Smooth muscle cell (in vitro differentiated cells): ENCODE results near the gene P4HA1. TPM values are rescaled to one million over a fixed set of nuclear protein-coding genes. Genes with fewer than 3 reads are reported as not detected.
A peak's percentile ranks its signal among the peaks of the same experiment; 100 is the strongest.

Experiments used
- DNase-seq: peaks from one replicate; lab custom pipeline; 2025; ENCODE audit not compliant: unreplicated experiment; lab: John Stamatoyannopoulos, UW
- H2AFZ ChIP-seq: fragments of 200-600 bp; sonication (generic); 2 replicates; pipeline ENCODE4 v1.6.0; 2016; ENCODE audit warnings: antibody characterized with exemption, low read depth, mild to moderate bottlenecking
- H3F3A ChIP-seq: fragments of 200-600 bp; sonication (generic); 2 replicates; pipeline ENCODE4 v1.6.0; 2017; ENCODE audit warnings: antibody characterized with exemption, low read depth
- H3K27ac ChIP-seq: fragments of 200-600 bp; sonication (generic); 2 replicates; pipeline ENCODE4 v1.5.1; 2016; ENCODE audit warnings: low read depth, mild to moderate bottlenecking
- H3K27me3 ChIP-seq: fragments of 200-600 bp; sonication (generic); 2 replicates; pipeline ENCODE4 v1.6.1; 2016; ENCODE audit warnings: low read depth, mild to moderate bottlenecking
- H3K36me3 ChIP-seq: fragments of 200-600 bp; sonication (generic); 2 replicates; pipeline ENCODE4 v1.5.1; 2016; ENCODE audit warnings: low read depth
- H3K4me1 ChIP-seq: fragments of 200-600 bp; sonication (generic); 2 replicates; pipeline ENCODE4 v1.5.1; 2016; ENCODE audit warnings: low read depth
- H3K4me2 ChIP-seq: fragments of 200-600 bp; sonication (generic); 2 replicates; pipeline ENCODE4 v1.6.0; 2016; ENCODE audit warnings: mild to moderate bottlenecking
- H3K4me3 ChIP-seq: fragments of 200-600 bp; sonication (generic); 2 replicates; pipeline ENCODE4 v1.5.1; 2016; ENCODE audit warnings: mild to moderate bottlenecking
- H3K79me2 ChIP-seq: fragments of 200-600 bp; sonication (generic); 2 replicates; pipeline ENCODE4 v1.6.0; 2016; ENCODE audit warnings: low read depth, mild to moderate bottlenecking
- H3K9ac ChIP-seq: fragments of 200-600 bp; sonication (generic); 2 replicates; pipeline ENCODE4 v1.6.0; 2016; ENCODE audit warnings: low read depth
- H3K9me3 ChIP-seq: fragments of 200-600 bp; sonication (generic); replicated peaks from 2 replicates; pipeline ENCODE4 v1.5.1; 2016; ENCODE audit warnings: low read depth
- H4K20me1 ChIP-seq: fragments of 200-600 bp; sonication (generic); 2 replicates; pipeline ENCODE4 v1.6.0; 2016; ENCODE audit warnings: low read depth
- CTCF ChIP-seq: fragments of 200-600 bp; sonication (generic); IDR thresholded peaks from 2 replicates; pipeline ENCODE4 v1.5.1; 2017; ENCODE audit warnings: borderline replicate concordance, mild to moderate bottlenecking, antibody characterized with exemption; ENCODE audit not compliant: insufficient read depth, poor library complexity, severe bottlenecking
- WGBS: methylation state at CpG from one replicate; pipeline ENCODE4 v1.1.7; 2016; ENCODE audit warnings: low lambda C conversion rate; 5-methylcytosine and 5-hydroxymethylcytosine counted together
- polyA plus RNA-seq: library from polyadenylated mRNA; unstranded; fragments of >200 nt; fragmentation: Nextera tagmentation; extraction: Ambion mirVana; gene quantifications from 2 replicates; pipeline ENCODE4 v1.2.1, GENCODE V29; 2016
- total RNA-seq: library from RNA; depleted of rRNA; stranded (reverse); fragments of >200 nt; gene quantifications from 2 replicates; pipeline ENCODE4 v1.2.3, GENCODE V29; 2014

P4HA1 gene
- total and polyA plus RNA-seq, 2 experiments from 2014 or later, result 467 to 489 TPM

- peaks cover 10% of the 10 kb centered on the region for H3F3A ChIP-seq
- peak overlapping the region; percentile 90 for H3K4me2 ChIP-seq
- H3K4me3 ChIP-seq, result peak overlapping the region; percentile 77
- peak overlapping the region; percentile 93 for H3K9ac ChIP-seq
- H3K9me3 ChIP-seq, result no peaks in the 10 kb centered on the region
- DNase-seq, result no peak
- no peak overlapping the region for H2AFZ ChIP-seq
- no peaks in the 10 kb centered on the region for H3K36me3 ChIP-seq
- peaks cover 18% of the 10 kb centered on the region for H3K4me1 ChIP-seq
- H3K27me3 ChIP-seq, result no peaks in the 10 kb centered on the region
- 10% methylated on average over 5 of the region's 5 CpGs for WGBS
- peaks cover 53% of the 10 kb centered on the region for H4K20me1 ChIP-seq
- TF ChIP-seq CTCF, result no peak
- H3K27ac ChIP-seq, result peak overlapping the region; percentile 97
- H3K79me2 ChIP-seq, result peaks cover 65% of the 10 kb centered on the region
Observed at GRCh38 chr10:73094986-73095480, 1.6 kb downstream of the P4HA1 start.

GRCh38 chr10:73093922-73094850, 2.5 kb downstream of the P4HA1 start:
- peaks cover 74% of the 10 kb centered on the region for H3K79me2 ChIP-seq
- WGBS, result 37% methylated on average over 2 of the region's 2 CpGs
- H3K27me3 ChIP-seq, result no peaks in the 10 kb centered on the region
- no peak overlapping the region for H2AFZ ChIP-seq
- H3K9me3 ChIP-seq, result no peaks in the 10 kb centered on the region
- peak overlapping the region; percentile 93 for H3K9ac ChIP-seq
- DNase-seq, result no peak
- H3K36me3 ChIP-seq, result no peaks in the 10 kb centered on the region
- H3K4me1 ChIP-seq, result peaks cover 18% of the 10 kb centered on the region
- peaks cover 10% of the 10 kb centered on the region for H3F3A ChIP-seq
- peak overlapping the region; percentile 77 for H3K4me3 ChIP-seq
- H4K20me1 ChIP-seq, result peaks cover 62% of the 10 kb centered on the region
- peak overlapping the region; percentile 90 for H3K4me2 ChIP-seq
- H3K27ac ChIP-seq, result peak overlapping the region; percentile 97
- no peak for TF ChIP-seq CTCF

DNA sequence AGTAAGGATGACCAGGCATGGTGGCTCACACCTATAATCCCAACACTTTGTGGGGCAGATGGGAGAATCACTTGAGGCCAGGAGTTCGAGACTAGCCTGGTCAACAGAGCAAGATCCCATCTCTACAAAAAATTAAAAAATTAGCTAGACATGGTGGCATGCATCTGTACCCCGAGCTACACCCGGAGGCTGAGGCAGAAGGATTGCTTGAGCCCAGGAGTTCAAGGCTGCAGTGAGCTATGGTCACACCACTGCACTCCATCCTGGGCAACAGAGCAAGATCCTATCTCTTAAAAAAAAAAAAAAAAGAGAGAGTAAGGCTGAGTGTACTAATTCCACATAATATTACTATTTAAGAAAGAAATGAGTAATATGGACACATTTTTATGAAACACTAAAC, 3.8 kb downstream of the P4HA1 start:
- DNase-seq, result no peak
- Histone ChIP-seq H3K27ac (no peak overlapping the region), H3K4me1 (peaks cover 18% of the 10 kb centered on the region), H4K20me1 (peaks cover 75% of the 10 kb centered on the region), H2AFZ (no peak overlapping the region), H3K9ac (no peak overlapping the region), H3K27me3 (no peaks in the 10 kb centered on the region), H3F3A (peaks cover 10% of the 10 kb centered on the region), H3K9me3 (no peaks in the 10 kb centered on the region), H3K4me3 (no peak overlapping the region), H3K4me2 (peak overlapping the region; percentile 55), H3K79me2 (peaks cover 87% of the 10 kb centered on the region), H3K36me3 (no peaks in the 10 kb centered on the region)
- 98% methylated on average over 3 of the region's 3 CpGs for WGBS
- TF ChIP-seq CTCF, result no peak
